ENCODE data around the gene DNAAF8. TPM values are rescaled to one million over a fixed set of nuclear protein-coding genes. Genes with fewer than 3 reads are reported as not detected.

DNAAF8 gene
- polyA plus RNA-seq, 1 donor from 2014 or later, result 3.4 TPM

- no peak for TF ChIP-seq REST (IDR thresholded peaks at IDR 0.05; ENCODE audit: borderline replicate concordance)
- no peak for TF ChIP-seq EP300 (conservative IDR thresholded peaks at IDR 0.05; ENCODE audit: poor library complexity, severe bottlenecking)
- TF ChIP-seq MXI1 (conservative IDR thresholded peaks at IDR 0.05; ENCODE audit: poor library complexity, severe bottlenecking), result peak; percentile 84
- TF ChIP-seq POLR2AphosphoS5 (IDR thresholded peaks at IDR 0.05), result no peak
- peak; percentile 15 for TF ChIP-seq RAD21 (conservative IDR thresholded peaks at IDR 0.05)
- TF ChIP-seq SMC3 (conservative IDR thresholded peaks at IDR 0.05; ENCODE audit: poor library complexity), result peak; percentile 18
- Histone ChIP-seq H3K79me2 (replicated peaks; ENCODE audit: insufficient read depth, low read length) (peaks cover 14% of the 10 kb centered on the region), H3K9me3 (ENCODE audit: low read length) (no peaks in the 10 kb centered on the region), H3K4me3 (ENCODE audit: low read length) (peak overlapping the region; percentile 93), H3K36me3 (ENCODE audit: insufficient read depth, low read length) (no peaks in the 10 kb centered on the region), H3K27me3 (ENCODE audit: insufficient read depth, low read depth, low read length) (no peaks in the 10 kb centered on the region), H3K27ac (ENCODE audit: low read length) (peak overlapping the region; percentile 57), H3K9ac (ENCODE audit: low read length) (peak overlapping the region; percentile 82), H3K4me2 (ENCODE audit: low read length) (peak overlapping the region; percentile 78), H4K20me1 (ENCODE audit: insufficient read depth) (no peaks in the 10 kb centered on the region), H2AFZ (ENCODE audit: low read depth, low read length) (peak overlapping the region; percentile 93), H3K9me2 (ENCODE audit: insufficient read depth, low read length) (no peaks in the 10 kb centered on the region), H3F3A (ENCODE audit: insufficient read depth, low read length, poor library complexity, severe bottlenecking) (no peaks in the 10 kb centered on the region)
Measured at GRCh38 chr16:4734730-4735535, 596 bp downstream of the DNAAF8 start.

GRCh38 chr16:4736546-4736945 lies 2.2 kb downstream of the DNAAF8 start:
- no peak overlapping the region for H2AFZ ChIP-seq (ENCODE audit: low read depth, low read length)
- H3K9ac ChIP-seq (ENCODE audit: low read length), result no peak overlapping the region
- no peaks in the 10 kb centered on the region for H3F3A ChIP-seq (ENCODE audit: insufficient read depth, low read length, poor library complexity, severe bottlenecking)
- H3K4me3 ChIP-seq (ENCODE audit: low read length), result no peak overlapping the region
- no peak overlapping the region for H3K4me2 ChIP-seq (ENCODE audit: low read length)
- TF ChIP-seq TAF1 (IDR thresholded peaks at IDR 0.05; ENCODE audit: low read depth), result no peak
- TF ChIP-seq POLR2AphosphoS5 (IDR thresholded peaks at IDR 0.05), result no peak
- TF ChIP-seq REST (IDR thresholded peaks at IDR 0.05; ENCODE audit: borderline replicate concordance), result no peak
- TF ChIP-seq MXI1 (conservative IDR thresholded peaks at IDR 0.05; ENCODE audit: poor library complexity, severe bottlenecking), result no peak
- no peak for TF ChIP-seq CTCF (IDR thresholded peaks at IDR 0.05; ENCODE audit: poor library complexity, severe bottlenecking)
- no peak overlapping the region for H3K27ac ChIP-seq (ENCODE audit: low read length)
- no peaks in the 10 kb centered on the region for H3K36me3 ChIP-seq (ENCODE audit: insufficient read depth, low read length)
- H3K9me3 ChIP-seq (ENCODE audit: low read length), result no peaks in the 10 kb centered on the region
- H3K79me2 ChIP-seq (replicated peaks; ENCODE audit: insufficient read depth, low read length), result peaks cover 14% of the 10 kb centered on the region
- H3K9me2 ChIP-seq (ENCODE audit: insufficient read depth, low read length), result no peaks in the 10 kb centered on the region
- no peaks in the 10 kb centered on the region for H3K27me3 ChIP-seq (ENCODE audit: insufficient read depth, low read depth, low read length)
- no peaks in the 10 kb centered on the region for H4K20me1 ChIP-seq (ENCODE audit: insufficient read depth)
